GM23338 (cell line): ENCODE results near the gene GFRA3. TPM values are rescaled to one million over a fixed set of nuclear protein-coding genes. Genes with fewer than 3 reads are reported as not detected.

ENCODE experiments used
- ATAC-seq: fragments of 200-7000 bp; cut with Tn5 transposase; 3 replicates; pipeline ENCODE4 v1.9.1; 2020
- DNase-seq: peaks from one replicate; pipeline ENCODE4 v3.0.0-alpha.2; 2015; ENCODE audit warnings: low spot score
- H2AFZ ChIP-seq: fragments of 200-600 bp; sonication (generic); 2 replicates; pipeline ENCODE4 v1.8.0; 2016; ENCODE audit warnings: antibody characterized with exemption, mild to moderate bottlenecking, moderate library complexity
- H3F3A ChIP-seq: fragments of 200-600 bp; sonication (generic); replicated peaks from 2 replicates; pipeline ENCODE4 v1.8.0; 2017; ENCODE audit warnings: antibody characterized with exemption, mixed run types, low read depth
- H3K27ac ChIP-seq: fragments of 200-600 bp; sonication (generic); 2 replicates; pipeline ENCODE4 v1.6.1; 2016; ENCODE audit warnings: low read depth
- H3K27me3 ChIP-seq: fragments of 200-600 bp; sonication (generic); 2 replicates; pipeline ENCODE4 v1.8.0; 2016; ENCODE audit warnings: mild to moderate bottlenecking, mixed run types, moderate library complexity; ENCODE audit not compliant: insufficient read depth
- H3K36me3 ChIP-seq: fragments of 200-600 bp; sonication (generic); 2 replicates; pipeline ENCODE4 v1.8.0; 2016; ENCODE audit warnings: mild to moderate bottlenecking; ENCODE audit not compliant: insufficient read depth
- H3K4me1 ChIP-seq: fragments of 200-600 bp; sonication (generic); 2 replicates; pipeline ENCODE4 v1.8.0; 2016; ENCODE audit warnings: mild to moderate bottlenecking, moderate library complexity; ENCODE audit not compliant: insufficient read depth
- H3K4me2 ChIP-seq: fragments of 200-600 bp; sonication (generic); 2 replicates; pipeline ENCODE4 v1.7.1; 2017; ENCODE audit warnings: mixed run types
- H3K4me3 ChIP-seq: fragments of 200-600 bp; sonication (generic); 2 replicates; pipeline ENCODE4 v1.6.1; 2016; ENCODE audit warnings: mixed run types
- H3K79me2 ChIP-seq: fragments of 200-600 bp; sonication (generic); replicated peaks from 2 replicates; pipeline ENCODE4 v1.8.0; 2017; ENCODE audit warnings: mild to moderate bottlenecking; ENCODE audit not compliant: insufficient read depth
- H3K9me2 ChIP-seq: fragments of 200-600 bp; sonication (generic); 2 replicates; pipeline ENCODE4 v1.8.0; 2017; ENCODE audit not compliant: insufficient read depth
- H4K20me1 ChIP-seq: fragments of 200-600 bp; sonication (generic); replicated peaks from 2 replicates; pipeline ENCODE4 v1.8.0; 2017; ENCODE audit warnings: mild to moderate bottlenecking; ENCODE audit not compliant: insufficient read depth
- H3K27ac Mint-ChIP-seq: 2 replicates; pipeline ENCODE4 v1.8.0; 2020; ENCODE audit warnings: inconsistent platforms, mild to moderate bottlenecking, moderate library complexity, mixed read lengths
- H3K27me3 Mint-ChIP-seq: 3 replicates; pipeline ENCODE4 v1.8.0; 2022; ENCODE audit warnings: low read depth, mild to moderate bottlenecking, moderate library complexity, mixed read lengths, inconsistent platforms; ENCODE audit not compliant: insufficient read depth, poor library complexity
- H3K36me3 Mint-ChIP-seq: 3 replicates; pipeline ENCODE4 v1.8.0; 2021; ENCODE audit warnings: low read depth, mild to moderate bottlenecking, inconsistent platforms, moderate library complexity, mixed read lengths
- H3K4me1 Mint-ChIP-seq: 3 replicates; pipeline ENCODE4 v1.8.0; 2020; ENCODE audit warnings: mild to moderate bottlenecking, inconsistent platforms, mixed read lengths
- H3K4me3 Mint-ChIP-seq: 3 replicates; pipeline ENCODE4 v1.8.0; 2021; ENCODE audit warnings: moderate library complexity, mild to moderate bottlenecking, inconsistent platforms, mixed read lengths
- H3K9me3 Mint-ChIP-seq: 3 replicates; pipeline ENCODE4 v1.8.0; 2020; ENCODE audit warnings: moderate library complexity, mild to moderate bottlenecking, inconsistent platforms, mixed read lengths
- CREB1 ChIP-seq: fragments of 250-450 bp; sonication (Bioruptor Pico); IDR thresholded peaks from 2 replicates; pipeline ENCODE4 v1.5.0; 2020; ENCODE audit warnings: low read depth, mild to moderate bottlenecking, moderate library complexity
- ETS1 ChIP-seq: IDR thresholded peaks from 2 replicates; pipeline ENCODE4 v1.6.1; 2016; ENCODE audit warnings: antibody characterized with exemption
- EZH2phosphoT487 ChIP-seq: fragments of 200-600 bp; sonication (generic); IDR thresholded peaks from one replicate; pipeline ENCODE4 v1.8.1; 2018; ENCODE audit warnings: antibody characterized with exemption; ENCODE audit not compliant: unreplicated experiment
- JUNB ChIP-seq: IDR thresholded peaks from one replicate; pipeline ENCODE4 v1.6.1; 2016; ENCODE audit warnings: antibody characterized with exemption; ENCODE audit not compliant: unreplicated experiment
- NANOG ChIP-seq: IDR thresholded peaks from 2 replicates; pipeline ENCODE4 v1.6.1; 2016; ENCODE audit warnings: antibody characterized with exemption, borderline replicate concordance
- POLR2AphosphoS5 ChIP-seq: IDR thresholded peaks from 2 replicates; pipeline ENCODE4 v1.6.1; 2016; ENCODE audit warnings: antibody characterized with exemption, low read depth
- STAT1 ChIP-seq: IDR thresholded peaks from one replicate; pipeline ENCODE4 v1.6.1; 2016; ENCODE audit warnings: antibody characterized with exemption; ENCODE audit not compliant: unreplicated experiment
- ZNF331 ChIP-seq: fragments of 250-450 bp; sonication (Bioruptor Pico); IDR thresholded peaks from 2 replicates; pipeline ENCODE4 v1.5.0; 2020; ENCODE audit warnings: low read depth, mild to moderate bottlenecking, moderate library complexity
- ZNF462 ChIP-seq: fragments of 250-450 bp; sonication (Bioruptor Pico); IDR thresholded peaks from 2 replicates; pipeline ENCODE4 v1.5.0; 2020; ENCODE audit warnings: mild to moderate bottlenecking, moderate library complexity
- polyA plus RNA-seq: library from polyadenylated mRNA; unstranded; fragments of >200 nt; fragmentation: Nextera tagmentation; extraction: Ambion mirVana; gene quantifications from 2 replicates; pipeline ENCODE4 v1.2.1, GENCODE V29; 2016
- total RNA-seq: library from RNA; depleted of rRNA; stranded (reverse); fragments of >200 nt; shearing (Covaris generic); gene quantifications from 2 replicates; pipeline ENCODE4 v1.2.3, GENCODE V29; 2014

GFRA3 gene
- total and polyA plus RNA-seq, 2 experiments from 2014 or later: 1.1 TPM

GRCh38 chr5:138223532-138223931, 50.9 kb downstream of the GFRA3 start (continued):
- TF ChIP-seq ZNF462 (CRISPR knock-in tag) (no peak), POLR2AphosphoS5 (no peak), STAT1 (no peak), JUNB (no peak), ZNF331 (CRISPR knock-in tag) (no peak)

GRCh38 chr5:138216799-138217198, 57.6 kb downstream of the GFRA3 start:
- Mint-ChIP-seq H3K4me3 (no peak overlapping the region), H3K27me3 (peaks cover 12% of the 10 kb centered on the region), H3K36me3 (no peaks in the 10 kb centered on the region), H3K27ac (no peak overlapping the region), H3K4me1 (peaks cover 4% of the 10 kb centered on the region; the same call in 2 of the 3 replicates), H3K9me3 (peaks cover 25% of the 10 kb centered on the region; the same call in 2 of the 3 replicates)
- peaks cover 12% of the 10 kb centered on the region for H3K79me2 ChIP-seq
- H3K36me3 ChIP-seq: no peaks in the 10 kb centered on the region
- DNase-seq (no peak), ATAC-seq (no peak)
- H3K4me1 ChIP-seq: peaks cover 5% of the 10 kb centered on the region; the same call in 1 of the 2 replicates
- H3K9me2 ChIP-seq: no peaks in the 10 kb centered on the region; the same call in 1 of the 2 replicates
- H3K27me3 ChIP-seq: no peaks in the 10 kb centered on the region
- no peaks in the 10 kb centered on the region for H4K20me1 ChIP-seq
- no peaks in the 10 kb centered on the region for H3F3A ChIP-seq
- no peak overlapping the region for H3K4me2 ChIP-seq
- H2AFZ ChIP-seq: no peak overlapping the region
- H3K4me3 ChIP-seq: no peak overlapping the region
- H3K27ac ChIP-seq: no peak overlapping the region
- TF ChIP-seq CREB1: no peak
- TF ChIP-seq STAT1: no peak
- TF ChIP-seq POLR2AphosphoS5: no peak
- TF ChIP-seq NANOG: no peak
- no peak for TF ChIP-seq ZNF462 (CRISPR knock-in tag)
- TF ChIP-seq ETS1: no peak
- no peak for TF ChIP-seq ZNF331 (CRISPR knock-in tag)
- no peak for TF ChIP-seq EZH2phosphoT487
